SJSA1 (cell line): ENCODE results near the gene CHTF18. TPM values are rescaled to one million over a fixed set of nuclear protein-coding genes. Genes with fewer than 3 reads are reported as not detected.
"Not testable (repeated sequence)": the region's sequence is repeated elsewhere in the genome, so short reads cannot be mapped to it uniquely, and the experiment has no call there.

Experiments used
- DNase-seq, 2 experiments: peaks; one replicate each; pipeline ENCODE4 v3.0.0-alpha.2; 2015 to 2020; ENCODE audit warnings: low spot score in 2 of 2, low read depth in 1 of 2
- H3K27ac ChIP-seq: fragments of 250-450 bp; sonication (Bioruptor Pico); 2 replicates; pipeline ENCODE4 v1.5.1; 2020; ENCODE audit warnings: mild to moderate bottlenecking, moderate library complexity
- H3K27me3 ChIP-seq: fragments of 250-450 bp; sonication (Bioruptor Pico); replicated peaks from 2 replicates; pipeline ENCODE4 v1.5.1; 2020; ENCODE audit warnings: mild to moderate bottlenecking, moderate library complexity
- H3K36me3 ChIP-seq: fragments of 250-450 bp; sonication (Bioruptor Pico); 2 replicates; pipeline ENCODE4 v1.5.1; 2020; ENCODE audit warnings: mild to moderate bottlenecking
- H3K4me1 ChIP-seq: fragments of 250-450 bp; sonication (Bioruptor Pico); replicated peaks from 2 replicates; pipeline ENCODE4 v1.6.1; 2021; ENCODE audit warnings: mild to moderate bottlenecking
- H3K4me3 ChIP-seq: fragments of 250-450 bp; sonication (Bioruptor Pico); 2 replicates; pipeline ENCODE4 v1.5.1; 2020; ENCODE audit warnings: mild to moderate bottlenecking
- H3K9me3 ChIP-seq: fragments of 250-450 bp; sonication (Bioruptor Pico); replicated peaks from 2 replicates; pipeline ENCODE4 v1.5.1; 2020; ENCODE audit warnings: mild to moderate bottlenecking
- total RNA-seq: library from RNA; depleted of rRNA; stranded (reverse); fragments of >200 nt; shearing (Covaris generic); gene quantifications from 2 replicates; pipeline ENCODE4 v1.2.3, GENCODE V29; 2014

The CHTF18 gene
- total RNA-seq, 1 experiment from 2014 or later: 30.6 TPM

DNA sequence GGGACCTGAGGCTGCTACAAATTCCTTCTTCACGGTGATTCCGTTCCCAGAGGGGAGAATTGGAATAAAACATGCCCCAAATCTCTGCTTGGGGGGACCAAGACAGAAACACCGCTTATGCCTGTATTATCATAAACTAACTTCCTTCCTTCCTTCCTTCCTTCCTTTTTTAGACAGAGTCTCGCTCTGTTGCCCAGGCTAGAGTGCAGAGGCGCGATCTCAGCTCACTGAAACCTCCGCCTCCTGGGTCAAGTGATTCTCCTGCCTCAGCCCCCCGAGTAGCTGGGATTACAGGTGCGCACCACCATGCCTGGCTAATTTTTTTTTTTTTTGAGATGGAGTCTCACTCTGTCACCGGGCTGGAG, 31.6 kb downstream of the CHTF18 start:
- DNase-seq, H3K9me3 ChIP-seq, H3K4me3 ChIP-seq, H3K4me1 ChIP-seq, H3K27ac ChIP-seq, H3K36me3 ChIP-seq, H3K27me3 ChIP-seq: not testable (repeated sequence)

DNA sequence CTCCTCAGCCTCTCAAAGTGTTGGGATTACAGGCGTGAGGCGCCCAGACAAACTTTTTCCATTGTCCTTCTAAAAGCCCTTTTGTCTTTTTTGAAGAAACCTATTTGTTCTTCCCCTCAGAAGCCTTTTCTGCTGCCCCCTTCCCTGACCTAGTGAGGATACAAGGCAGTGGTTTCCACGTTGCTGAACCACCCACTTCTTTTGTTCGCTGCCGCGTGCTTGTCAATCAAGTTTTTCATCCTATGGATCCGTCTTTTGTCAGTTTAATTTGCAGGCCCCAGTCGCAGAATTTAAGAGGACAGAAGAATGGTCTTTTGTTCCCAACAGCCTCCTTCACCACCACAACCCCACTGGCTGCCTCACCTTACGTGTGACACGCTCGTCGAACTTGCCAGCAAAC, 32.3 kb downstream of the CHTF18 start:
- Histone ChIP-seq H3K9me3 (no peaks in the 10 kb centered on the region), H3K4me3 (no peak overlapping the region), H3K27ac (no peak overlapping the region), H3K4me1 (peaks cover 8% of the 10 kb centered on the region; the same call in 1 of the 2 replicates), H3K36me3 (no peaks in the 10 kb centered on the region), H3K27me3 (peaks cover 14% of the 10 kb centered on the region)
- no peak for DNase-seq

DNA sequence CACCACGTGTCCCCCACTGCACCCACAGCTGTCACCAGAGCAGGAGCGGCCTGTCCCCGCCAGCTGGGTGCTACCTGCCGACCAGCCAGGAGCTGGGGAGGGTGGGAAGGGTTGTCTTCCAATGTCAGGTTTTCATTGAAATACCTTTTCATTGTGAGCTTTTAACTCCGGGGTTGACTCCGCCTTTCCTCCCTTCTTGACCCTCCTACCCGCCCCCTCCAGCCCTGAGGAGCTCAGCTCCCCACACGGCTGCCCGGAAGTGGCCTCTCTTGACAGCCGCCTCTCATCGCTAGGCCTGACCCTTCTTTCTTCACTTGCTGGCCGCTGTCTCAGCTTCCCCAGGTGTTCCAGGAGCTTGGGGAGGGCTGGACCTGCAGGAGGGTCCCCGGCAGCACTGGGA, 33.3 kb downstream of the CHTF18 start:
- no peak overlapping the region for H3K4me3 ChIP-seq
- H3K4me1 ChIP-seq: peaks cover 8% of the 10 kb centered on the region; the same call in 1 of the 2 replicates
- H3K27me3 ChIP-seq: peaks cover 20% of the 10 kb centered on the region
- H3K27ac ChIP-seq: no peak overlapping the region
- H3K9me3 ChIP-seq: no peaks in the 10 kb centered on the region
- DNase-seq: no peak
- no peaks in the 10 kb centered on the region for H3K36me3 ChIP-seq

DNA sequence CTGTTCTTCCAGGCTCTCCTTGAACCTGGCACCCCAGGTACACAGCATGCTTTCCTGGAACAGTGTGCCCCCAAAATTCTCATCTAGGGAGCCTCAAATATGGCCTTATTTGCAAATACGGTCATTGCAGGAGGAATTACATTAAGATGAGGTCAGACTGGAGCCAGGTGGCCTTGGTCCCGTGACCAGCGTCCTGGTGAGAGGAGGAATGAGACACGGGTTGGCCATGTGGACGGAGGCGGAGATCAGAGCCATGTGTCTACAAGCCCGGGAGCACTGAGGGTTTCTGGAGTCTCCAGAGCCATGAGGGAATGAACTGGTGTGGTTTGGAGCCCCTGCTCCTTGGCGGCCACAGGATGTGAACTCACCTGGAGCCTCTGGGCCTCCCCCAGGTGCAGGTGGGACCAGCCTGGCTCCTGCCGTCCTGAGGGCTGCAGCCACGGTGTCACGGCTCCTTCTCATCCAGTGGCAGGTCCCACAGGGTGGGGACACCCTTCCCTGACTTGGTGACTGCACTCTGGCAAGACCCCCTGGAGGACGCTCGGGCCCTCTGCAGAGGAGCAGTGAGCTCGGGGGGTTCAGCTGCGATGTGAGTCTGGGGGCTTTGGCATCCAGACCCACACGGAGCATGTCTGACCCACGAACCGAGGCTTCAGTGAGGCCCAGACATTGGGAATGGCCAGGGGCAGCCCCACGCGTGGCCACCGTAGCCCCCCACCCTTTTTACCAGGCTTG, 33.9 kb downstream of the CHTF18 start:
- Histone ChIP-seq H3K4me1 (peaks cover 8% of the 10 kb centered on the region; the same call in 1 of the 2 replicates), H3K4me3 (no peak overlapping the region), H3K27ac (no peak overlapping the region), H3K9me3 (no peaks in the 10 kb centered on the region), H3K27me3 (peaks cover 24% of the 10 kb centered on the region), H3K36me3 (no peaks in the 10 kb centered on the region)
- DNase-seq: no peak

DNA sequence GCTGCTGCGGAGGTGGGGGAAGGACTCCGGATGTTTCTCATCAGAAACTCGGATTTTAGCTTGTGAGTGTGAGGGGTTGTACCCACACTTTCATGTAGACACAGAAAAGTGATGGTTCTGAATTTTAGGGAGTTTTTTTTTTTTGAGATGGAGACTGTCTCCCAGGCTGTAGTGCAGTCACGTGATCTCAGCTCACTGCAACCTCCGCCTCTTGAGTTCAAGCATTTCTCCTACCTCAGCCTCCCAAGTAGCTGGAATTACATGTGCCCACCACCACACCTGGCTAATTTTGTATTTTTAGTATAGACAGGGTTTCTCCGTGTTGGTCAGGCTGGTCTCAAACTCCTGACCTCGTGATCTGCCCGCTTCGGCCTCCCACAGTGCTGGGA, 34.5 kb downstream of the CHTF18 start:
- no peaks in the 10 kb centered on the region for H3K9me3 ChIP-seq
- H3K36me3 ChIP-seq: no peaks in the 10 kb centered on the region
- no peak for DNase-seq
- peaks cover 26% of the 10 kb centered on the region for H3K27me3 ChIP-seq
- H3K27ac ChIP-seq: no peak overlapping the region
- H3K4me3 ChIP-seq: no peak overlapping the region
- peaks cover 8% of the 10 kb centered on the region; the same call in 1 of the 2 replicates for H3K4me1 ChIP-seq

DNA sequence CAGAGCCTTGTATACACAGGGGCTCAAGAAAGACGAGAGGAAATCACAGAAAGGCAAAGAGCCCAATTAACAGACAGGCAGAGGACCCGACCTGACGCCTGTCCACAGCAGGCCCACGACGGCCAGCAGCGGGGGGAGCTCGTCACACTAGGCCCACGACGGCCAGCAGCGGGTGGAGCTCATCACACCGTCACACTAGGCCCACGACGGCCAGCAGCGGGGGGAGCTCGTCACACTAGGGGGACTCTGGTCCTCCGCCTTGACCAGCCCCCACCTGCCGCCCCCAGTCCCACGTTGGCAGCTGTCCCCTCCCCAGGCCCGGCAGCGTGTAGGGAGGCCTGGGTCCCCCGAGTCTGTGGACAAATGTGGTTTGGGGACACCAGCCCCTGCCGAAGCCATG, 35.8 kb downstream of the CHTF18 start:
- no peak overlapping the region for H3K4me3 ChIP-seq
- peaks cover 26% of the 10 kb centered on the region for H3K27me3 ChIP-seq
- no peaks in the 10 kb centered on the region for H3K9me3 ChIP-seq
- no peak overlapping the region for H3K27ac ChIP-seq
- no peaks in the 10 kb centered on the region for H3K36me3 ChIP-seq
- no peak for DNase-seq
- H3K4me1 ChIP-seq: peaks cover 8% of the 10 kb centered on the region; the same call in 1 of the 2 replicates

DNA sequence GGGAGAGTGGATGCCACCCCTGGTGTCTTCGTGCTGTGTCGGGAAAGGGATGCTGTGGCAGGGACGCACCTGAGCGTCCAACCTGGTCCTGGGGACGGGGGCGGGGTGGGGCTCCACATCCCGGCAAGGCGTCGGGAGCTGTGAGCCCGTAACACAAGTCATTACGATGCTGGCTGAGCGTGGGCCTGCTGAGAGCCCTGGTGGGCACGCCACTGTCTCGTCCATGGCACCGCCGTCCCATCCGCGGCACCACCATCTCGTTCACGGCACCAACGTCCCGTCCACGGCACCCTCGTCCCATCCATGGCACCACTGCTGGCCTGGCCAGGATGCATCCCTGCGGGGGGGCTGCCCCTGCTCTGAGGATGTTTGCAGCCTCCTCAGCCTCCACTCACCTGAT, 36.2 kb downstream of the CHTF18 start:
- Histone ChIP-seq H3K9me3 (no peaks in the 10 kb centered on the region), H3K27ac (no peak overlapping the region), H3K27me3 (peaks cover 26% of the 10 kb centered on the region), H3K36me3 (no peaks in the 10 kb centered on the region), H3K4me3 (no peak overlapping the region), H3K4me1 (peaks cover 8% of the 10 kb centered on the region; the same call in 1 of the 2 replicates)
- DNase-seq: no peak

DNA sequence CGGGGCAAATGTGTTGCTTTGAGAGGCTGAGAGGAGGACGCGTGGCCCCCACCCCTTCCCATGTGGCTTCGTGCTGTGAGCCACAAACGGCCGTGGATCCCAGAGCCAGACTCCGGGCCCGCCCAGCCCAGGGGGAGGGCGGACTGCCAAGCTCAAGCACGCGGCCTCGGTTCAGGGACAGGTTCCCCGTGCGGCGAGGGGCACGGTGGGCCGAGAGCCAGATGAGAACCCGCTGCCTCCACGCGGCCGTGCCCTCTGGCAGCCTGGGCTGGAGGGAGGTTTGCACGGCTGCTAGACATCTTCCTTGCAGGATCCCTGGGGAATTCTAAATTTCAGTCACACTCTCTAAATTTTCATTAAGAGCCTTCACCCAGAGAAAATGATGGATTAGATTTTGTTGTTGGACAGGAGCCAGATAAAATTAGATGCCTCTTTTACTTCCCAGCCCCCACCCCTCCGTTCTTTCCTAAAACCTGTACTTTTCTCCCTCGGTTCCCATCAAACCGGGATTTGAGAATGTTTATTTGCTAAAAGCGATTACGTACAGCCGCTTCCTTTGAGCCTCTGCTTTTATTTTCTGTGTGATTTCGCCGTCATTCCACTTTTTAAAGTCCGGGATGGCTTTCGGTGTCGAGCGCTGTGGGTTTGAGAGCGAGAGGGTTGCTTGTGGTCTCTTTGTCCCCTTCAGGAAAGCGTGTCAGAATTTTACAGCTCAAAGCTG, 37.1 kb downstream of the CHTF18 start:
- no peak overlapping the region for H3K4me3 ChIP-seq

DNA sequence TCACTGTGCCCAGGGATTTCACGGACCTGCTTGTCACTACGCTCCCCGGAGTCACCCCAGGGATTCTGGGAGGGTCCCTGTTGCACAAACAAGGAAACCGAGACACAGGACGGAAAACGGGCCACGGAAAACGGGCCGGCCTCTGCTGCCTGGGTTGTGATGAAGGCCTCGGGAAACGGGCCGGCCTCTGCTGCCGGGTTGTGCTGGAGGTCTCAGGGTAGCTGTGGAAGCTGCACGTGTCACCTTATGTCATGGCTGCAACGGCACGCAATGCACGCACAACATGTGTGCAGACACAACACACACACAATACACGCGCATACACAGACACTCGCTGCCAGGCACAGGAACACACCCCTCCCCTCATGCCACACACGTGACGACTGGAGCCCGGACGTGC, 39.1 kb downstream of the CHTF18 start:
- H3K36me3 ChIP-seq: no peaks in the 10 kb centered on the region
- no peaks in the 10 kb centered on the region for H3K9me3 ChIP-seq
- peaks cover 33% of the 10 kb centered on the region for H3K27me3 ChIP-seq
- DNase-seq: no peak
- H3K27ac ChIP-seq: no peak overlapping the region
- H3K4me3 ChIP-seq: no peak overlapping the region
- peaks cover 8% of the 10 kb centered on the region; the same call in 1 of the 2 replicates for H3K4me1 ChIP-seq

More for the DNA sequence above, 37.1 kb downstream of the CHTF18 start:
- Histone ChIP-seq H3K9me3 (no peaks in the 10 kb centered on the region), H3K36me3 (no peaks in the 10 kb centered on the region), H3K27me3 (peaks cover 30% of the 10 kb centered on the region), H3K27ac (no peak overlapping the region), H3K4me1 (peaks cover 8% of the 10 kb centered on the region; the same call in 1 of the 2 replicates)
- no peak for DNase-seq

DNA sequence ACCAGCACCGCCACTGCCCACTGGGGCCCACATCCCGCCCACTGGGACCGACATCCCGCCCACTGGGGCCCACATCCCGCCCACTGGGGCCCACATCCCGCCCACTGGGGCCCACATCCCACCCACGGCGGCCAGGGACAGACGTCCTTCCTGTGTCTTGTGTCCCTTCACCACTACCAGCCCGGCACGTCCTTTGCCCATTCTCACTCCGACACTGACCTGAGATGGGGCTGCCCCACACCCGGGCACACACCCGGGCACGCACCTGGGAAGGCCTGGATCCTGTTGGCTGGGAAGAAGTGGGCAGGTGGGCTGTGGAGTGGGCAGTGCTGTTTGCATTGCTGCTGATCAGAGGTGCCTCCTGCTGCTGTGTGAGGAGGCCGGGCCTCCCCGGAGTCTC, 40.5 kb downstream of the CHTF18 start:
- no peak for DNase-seq
- Histone ChIP-seq H3K36me3 (no peaks in the 10 kb centered on the region), H3K27me3 (peaks cover 35% of the 10 kb centered on the region), H3K4me3 (no peak overlapping the region), H3K27ac (no peak overlapping the region), H3K4me1 (peaks cover 8% of the 10 kb centered on the region; the same call in 1 of the 2 replicates), H3K9me3 (no peaks in the 10 kb centered on the region)

DNA sequence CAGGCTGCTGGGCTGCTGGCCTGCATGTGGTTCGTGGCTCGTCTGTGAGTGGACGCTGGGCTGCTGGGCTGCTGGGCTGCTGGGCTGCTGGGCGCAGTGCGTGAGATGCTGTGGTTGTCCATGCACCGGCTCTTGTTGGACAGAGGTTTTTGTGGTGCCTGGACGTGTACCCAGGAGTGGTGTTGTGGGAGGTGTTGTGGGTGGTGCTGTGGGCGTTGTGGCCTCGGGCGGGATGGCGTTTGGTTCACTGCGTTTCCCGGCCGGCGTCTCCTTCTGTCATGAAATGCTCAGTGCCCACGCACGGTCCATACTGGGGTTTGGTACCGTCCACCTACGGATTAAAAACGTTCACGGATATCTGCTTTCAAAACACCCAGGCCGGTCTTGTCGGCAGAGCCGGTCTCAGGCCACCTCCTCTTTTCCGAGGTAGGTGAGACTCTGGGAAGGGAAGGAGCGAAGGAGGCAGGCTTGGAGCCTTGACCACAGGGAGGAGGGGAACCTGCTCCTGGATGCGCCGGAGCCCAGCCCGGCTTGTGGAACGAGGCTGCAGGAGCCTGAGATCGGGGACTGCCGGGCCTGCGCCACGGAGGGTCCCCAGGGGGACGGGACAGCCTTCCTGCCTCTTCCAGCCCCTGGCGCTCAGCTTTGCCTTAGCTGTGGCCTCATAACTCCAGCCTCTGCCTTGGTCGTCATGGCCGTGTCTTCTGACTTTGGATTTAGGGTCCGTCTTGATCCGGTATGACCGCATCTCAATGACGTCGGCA, 41.9 kb downstream of the CHTF18 start:
- no peaks in the 10 kb centered on the region for H3K36me3 ChIP-seq
- no peaks in the 10 kb centered on the region for H3K9me3 ChIP-seq
- no peak for DNase-seq
- H3K27ac ChIP-seq: no peak overlapping the region
- peaks cover 29% of the 10 kb centered on the region for H3K27me3 ChIP-seq
- H3K4me3 ChIP-seq: no peak overlapping the region
- peaks cover 4% of the 10 kb centered on the region; the same call in 1 of the 2 replicates for H3K4me1 ChIP-seq

DNA sequence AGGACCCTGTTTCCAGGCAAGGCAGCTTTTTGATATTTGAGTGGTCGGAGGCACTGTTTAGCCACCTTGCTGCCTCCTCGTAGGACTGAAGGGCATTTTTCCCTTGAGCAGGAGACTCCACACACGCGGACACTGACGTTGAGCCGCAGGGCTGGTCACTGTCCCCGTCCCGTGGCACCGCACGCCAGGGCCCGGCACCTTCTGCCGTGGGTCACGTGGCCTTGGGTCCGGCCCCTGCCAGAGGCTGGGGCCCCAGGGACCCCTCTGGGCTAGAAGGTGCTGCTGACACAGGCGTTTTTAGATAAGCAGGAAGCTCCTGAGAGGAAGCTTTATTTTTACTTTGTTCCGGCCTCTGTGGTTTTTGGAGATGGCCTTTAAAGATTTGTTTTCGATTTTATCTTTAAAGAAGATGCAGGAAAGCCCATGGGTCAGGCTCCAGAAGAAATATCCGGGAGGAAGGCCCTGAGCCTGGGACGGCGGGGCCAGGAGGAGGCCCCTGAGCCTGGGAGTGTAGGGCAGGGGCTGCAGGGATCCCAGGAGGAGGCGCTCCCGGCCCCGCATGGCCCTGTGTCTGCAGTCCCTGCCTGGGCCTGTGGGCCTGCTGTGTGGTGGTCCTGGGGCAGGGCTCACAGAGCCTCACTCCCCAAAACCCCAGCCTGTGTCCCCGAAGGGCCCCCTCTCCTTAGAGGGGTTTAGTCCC, 42.6 kb downstream of the CHTF18 start:
- Histone ChIP-seq H3K27me3 (peaks cover 22% of the 10 kb centered on the region), H3K4me3 (no peak overlapping the region), H3K4me1 (no peaks in the 10 kb centered on the region), H3K36me3 (no peaks in the 10 kb centered on the region), H3K27ac (no peak overlapping the region), H3K9me3 (no peaks in the 10 kb centered on the region; the same call in 1 of the 2 replicates)
- DNase-seq: no peak
